K562 (cell line): ENCODE measurements around the gene PROKR1. TPM values are rescaled to one million over a fixed set of nuclear protein-coding genes. Genes with fewer than 3 reads are reported as not detected.
"Not testable (repeated sequence)": the region's sequence is repeated elsewhere in the genome, so short reads cannot be mapped to it uniquely, and the experiment has no call there.

Experiments
- ATAC-seq: fragments of 200-7000 bp; cut with Tn5 transposase; 3 replicates; pipeline ENCODE4 v1.9.1; 2020; ENCODE audit warnings: moderate library complexity
- BruUV-seq: library from RNA; stranded (reverse); fragments of 400-500 nt; replicated peaks from 2 replicates; lab custom pipeline; 2021; lab: Mats Ljungman, UMichigan
- CTCF ChIA-PET: fragments of 300-600 bp; formaldehyde crosslinking; extraction: SDS; loops from one replicate; lab custom pipeline; 2021; ENCODE audit warnings: low intra/inter-chr PET ratio; lab: Yijun Ruan, JAX
- POLR2A ChIA-PET: fragments of 300-600, 350-650 bp; sonication (Branson Sonifier 250); formaldehyde crosslinking; extraction: SDS; loops from one replicate; lab custom pipeline; 2021; ENCODE audit warnings: antibody characterized with exemption, inconsistent platforms; lab: Yijun Ruan, JAX
- DNase-seq, 4 experiments: peaks; one replicate each; pipeline versions ENCODE4 v3.0.0 to v3.0.0-alpha.2; 2011 to 2018; ENCODE audit warnings: low spot score in 3 of 4, mixed read lengths in 3 of 4; ENCODE audit errors: extremely low read depth in 1 of 4
- FAIRE-seq: peaks from 2 replicates; lab custom pipeline; 2011; peaks lifted over from hg19 to GRCh38; lab: Jason Lieb, UNC
- H2AFZ ChIP-seq: 2 replicates; pipeline ENCODE4 v1.6.0; 2011; ENCODE audit warnings: low read depth, low read length, control low read depth, inconsistent platforms
- H3K27ac ChIP-seq: fragments of 200-600 bp; 3 replicates; pipeline ENCODE4 v1.8.0; 2011; ENCODE audit warnings: low read depth, mild to moderate bottlenecking, control low read depth, inconsistent platforms, low read length, moderate library complexity, mixed read lengths; ENCODE audit errors: extremely low read depth
- H3K27me3 ChIP-seq, 2 experiments: fragments of 300-600 bp in 1 of 2; 2 replicates in 1 of 2; 3 replicates in 1 of 2; pipeline versions ENCODE4 v1.6.0 to v1.8.0; 2011; ENCODE audit warnings: inconsistent platforms in 2 of 2, low read length in 2 of 2, mild to moderate bottlenecking in 1 of 2, mixed read lengths in 1 of 2, moderate library complexity in 1 of 2; ENCODE audit not compliant: control insufficient read depth in 2 of 2, insufficient read depth in 2 of 2
- H3K36me3 ChIP-seq: fragments of 300-600 bp; 3 replicates; pipeline ENCODE4 v1.8.0; 2011; ENCODE audit warnings: mild to moderate bottlenecking, low read length, inconsistent platforms; ENCODE audit not compliant: control insufficient read depth, insufficient read depth
- H3K4me1 ChIP-seq, 2 experiments: fragments of 200-600 bp in 1 of 2; replicated peaks in 1 of 2; 2 replicates in 1 of 2; 3 replicates in 1 of 2; pipeline versions ENCODE4 v1.5.1 to v1.8.0; 2011; ENCODE audit warnings: inconsistent platforms in 2 of 2, low read length in 2 of 2, mild to moderate bottlenecking in 1 of 2, mixed read lengths in 1 of 2, moderate library complexity in 1 of 2; ENCODE audit not compliant: control insufficient read depth in 2 of 2, insufficient read depth in 2 of 2
- H3K4me2 ChIP-seq: 2 replicates; pipeline ENCODE4 v1.6.1; 2011; ENCODE audit warnings: low read length, control low read depth, inconsistent platforms, mixed read lengths; ENCODE audit not compliant: insufficient read depth
- H3K4me3 ChIP-seq: fragments of 200-600 bp; sonication (generic), shearing (Covaris generic); 2 replicates; pipeline ENCODE4 v1.5.1; 2016; ENCODE audit warnings: control low read depth, inconsistent platforms
- H3K79me2 ChIP-seq: fragments of 200-600 bp; 3 replicates; pipeline ENCODE4 v1.8.0; 2011; ENCODE audit warnings: low read length, inconsistent platforms; ENCODE audit not compliant: control insufficient read depth, insufficient read depth
- H3K9ac ChIP-seq, 2 experiments: 2 replicates each; pipeline versions ENCODE4 v1.6.0 to v1.6.1; 2011; ENCODE audit warnings: low read depth in 2 of 2, low read length in 2 of 2, control low read depth in 1 of 2, inconsistent platforms in 1 of 2, mild to moderate bottlenecking in 1 of 2, mixed read lengths in 1 of 2; ENCODE audit not compliant: insufficient read depth in 1 of 2
- H3K9me1 ChIP-seq: one replicate; pipeline ENCODE4 v1.6.0; 2011; ENCODE audit warnings: inconsistent platforms, mild to moderate bottlenecking, low read length, moderate library complexity; ENCODE audit not compliant: control insufficient read depth, insufficient read depth
- H3K9me3 ChIP-seq: replicated peaks from 2 replicates; pipeline ENCODE4 v1.5.1; 2011; ENCODE audit warnings: low read depth, low read length, inconsistent platforms; ENCODE audit not compliant: control insufficient read depth, insufficient read depth
- H4K20me1 ChIP-seq: replicated peaks from 2 replicates; pipeline ENCODE4 v1.6.1; 2011; ENCODE audit warnings: low read length, inconsistent platforms, mixed read lengths; ENCODE audit not compliant: control insufficient read depth, insufficient read depth
- SMAD4 ChIP-seq: fragments of 250-450 bp; sonication (Bioruptor Pico); conservative IDR thresholded peaks from 2 replicates; pipeline ENCODE4 v1.8.0; 2021; ENCODE audit warnings: inconsistent platforms, mild to moderate bottlenecking, moderate library complexity
- TCF3 ChIP-seq: sonication (generic); formaldehyde crosslinking; IDR thresholded peaks from 2 replicates; pipeline ENCODE4 v1.4.0; 2020; ENCODE audit warnings: mild to moderate bottlenecking, missing genetic modification reagents
- ZNF318 ChIP-seq, 2 experiments: fragments of 450-650 bp; IDR thresholded peaks; 2 replicates each; pipeline ENCODE4 v1.6.1; 2016; ENCODE audit warnings: mild to moderate bottlenecking in 2 of 2, borderline replicate concordance in 1 of 2, low read depth in 1 of 2, moderate library complexity in 1 of 2
- ZNF354B ChIP-seq: fragments of 250-450 bp; sonication (Bioruptor Pico); IDR thresholded peaks from 2 replicates; pipeline ENCODE4 v1.4.0; 2020
- ZNF507 ChIP-seq: conservative IDR thresholded peaks from 2 replicates; pipeline ENCODE4 v1.6.1; 2017; ENCODE audit warnings: missing genetic modification characterization, missing compliant biosample characterization
- WGBS: fragments of 100-300 bp; shearing (Covaris generic); methylation state at CpG from one replicate; pipeline ENCODE4 v1.1.6; 2016; ENCODE audit warnings: low coverage, mixed read lengths; ENCODE audit not compliant: insufficient coverage; ENCODE audit errors: missing lambda C conversion rate; 5-methylcytosine and 5-hydroxymethylcytosine counted together
- in situ Hi-C: fragments of 300-500 bp; cut with MboI; formaldehyde crosslinking; loops from 4 replicates; pipeline ENCODE4 v1.15.0; 2018; ENCODE audit warnings: inconsistent platforms, mixed read lengths
- intact Hi-C: fragments of 100-400 bp; cut with micrococcal nuclease; formaldehyde crosslinking; loops from 2 replicates; pipeline ENCODE4 v1.14.2; 2022
- polyA plus RNA-seq, 8 experiments: library from polyadenylated mRNA; depleted of rRNA in 4 of 8; stranded (reverse) in 5 of 8; unstranded in 3 of 8; fragments of >200 nt; fragmentation: Nextera tagmentation in 2 of 8; fragmentation: Illumina TruSeq in 1 of 8; extraction: Ambion mirVana in 2 of 8; extraction: Trizol in 1 of 8; gene quantifications; 2 replicates each; pipeline versions ENCODE4 v1.2.1 to v1.2.3, GENCODE V29; 2011 to 2014; ENCODE audit warnings: inconsistent platforms in 1 of 8, missing spikeins in 1 of 8
- total RNA-seq, 7 experiments: library from RNA; depleted of rRNA in 6 of 7; stranded (reverse); fragments of >200 nt in 6 of 7; fragmentation: Illumina TruSeq in 2 of 7; extraction: Trizol in 2 of 7; gene quantifications; 2 replicates each; pipeline versions ENCODE4 v1.2.1 to v1.2.3, GENCODE V29; 2011 to 2021; ENCODE audit warnings: low replicate concordance in 1 of 7

Gene PROKR1
- total and polyA plus RNA-seq, 9 of the 15 experiments (the other 6 are each of a cell fraction or from before 2014, with no cell fraction given): 0.01 to 0.18 (median 0.09) TPM; not detected in 1

GRCh38 chr2:68677837-68678236 lies 34.5 kb downstream of the PROKR1 start:
- H3K27ac ChIP-seq, H3K9me1 ChIP-seq, H3K9ac ChIP-seq, H3K4me3 ChIP-seq, BruUV-seq, intact Hi-C loops, H4K20me1 ChIP-seq, H3K36me3 ChIP-seq, H2AFZ ChIP-seq, POLR2A ChIA-PET, H3K9me3 ChIP-seq, CTCF ChIA-PET, H3K79me2 ChIP-seq, H3K4me2 ChIP-seq, in situ Hi-C loops, ATAC-seq, DNase-seq, H3K27me3 ChIP-seq, H3K4me1 ChIP-seq, FAIRE-seq: not testable (repeated sequence)
- WGBS: 50% methylated on average over 2 of the region's 3 CpGs
- TF ChIP-seq ZNF354B (CRISPR knock-in tag) (0 out of 2 replicates have a peak, but pooled peaks have one; percentile 41), ZNF507 (tag) (peak; percentile 92)

GRCh38 chr2:68679166-68679916 lies 36.0 kb downstream of the PROKR1 start:
- WGBS: 2% methylated on average over 21 of the region's 25 CpGs
- H3K4me1 ChIP-seq, H3K9me1 ChIP-seq, CTCF ChIA-PET, H4K20me1 ChIP-seq, FAIRE-seq, intact Hi-C loops, H3K36me3 ChIP-seq, H3K9me3 ChIP-seq, ATAC-seq, H3K79me2 ChIP-seq, H3K27me3 ChIP-seq, in situ Hi-C loops: not testable (repeated sequence)
- Histone ChIP-seq H3K4me3 (peak overlapping the region; percentile 34), H3K4me2 (peak overlapping the region; percentile 66), H3K9ac (peak overlapping the region; percentile 37 to 82; a peak in 3 of 4 replicates), H3K27ac (peak overlapping the region; percentile 68; the same call in 2 of the 3 replicates), H2AFZ (peak overlapping the region; percentile 92)
- POLR2A ChIA-PET: interaction anchor here (0.6 to 2.0 kb wide), 9 partner anchors 12 to 214 kb away, joined by 3 to 6 read pairs (median 3); no protein-coding TSS in a partner anchor
- BruUV-seq: TSS peak; percentile 68
- peak in 1 of 4 experiments; percentile 69 for DNase-seq
- 0 out of 2 replicates have a peak, but pooled peaks have one; percentile 63 for TF ChIP-seq SMAD4 (CRISPR knock-in tag)
- TF ChIP-seq ZNF318 (IDR thresholded peaks at IDR 0.05; ENCODE audit: borderline replicate concordance in 1 of 2, low read depth in 1 of 2): 0 out of 4 replicates have a peak, but pooled peaks of 1 of the 2 experiments have one; percentile 16
- peak; percentile 13; the same call in 1 of the 2 replicates for TF ChIP-seq TCF3 (CRISPR knock-in tag)
